NCI-H1436 treated with DMSO at 0.1 percent for 48 hours (cell line): ENCODE measurements around the gene CHKB.

Source experiments
- DNase-seq: peaks from one replicate; lab custom pipeline; 2025; lab: John Stamatoyannopoulos, UW

CHKB gene

DNA sequence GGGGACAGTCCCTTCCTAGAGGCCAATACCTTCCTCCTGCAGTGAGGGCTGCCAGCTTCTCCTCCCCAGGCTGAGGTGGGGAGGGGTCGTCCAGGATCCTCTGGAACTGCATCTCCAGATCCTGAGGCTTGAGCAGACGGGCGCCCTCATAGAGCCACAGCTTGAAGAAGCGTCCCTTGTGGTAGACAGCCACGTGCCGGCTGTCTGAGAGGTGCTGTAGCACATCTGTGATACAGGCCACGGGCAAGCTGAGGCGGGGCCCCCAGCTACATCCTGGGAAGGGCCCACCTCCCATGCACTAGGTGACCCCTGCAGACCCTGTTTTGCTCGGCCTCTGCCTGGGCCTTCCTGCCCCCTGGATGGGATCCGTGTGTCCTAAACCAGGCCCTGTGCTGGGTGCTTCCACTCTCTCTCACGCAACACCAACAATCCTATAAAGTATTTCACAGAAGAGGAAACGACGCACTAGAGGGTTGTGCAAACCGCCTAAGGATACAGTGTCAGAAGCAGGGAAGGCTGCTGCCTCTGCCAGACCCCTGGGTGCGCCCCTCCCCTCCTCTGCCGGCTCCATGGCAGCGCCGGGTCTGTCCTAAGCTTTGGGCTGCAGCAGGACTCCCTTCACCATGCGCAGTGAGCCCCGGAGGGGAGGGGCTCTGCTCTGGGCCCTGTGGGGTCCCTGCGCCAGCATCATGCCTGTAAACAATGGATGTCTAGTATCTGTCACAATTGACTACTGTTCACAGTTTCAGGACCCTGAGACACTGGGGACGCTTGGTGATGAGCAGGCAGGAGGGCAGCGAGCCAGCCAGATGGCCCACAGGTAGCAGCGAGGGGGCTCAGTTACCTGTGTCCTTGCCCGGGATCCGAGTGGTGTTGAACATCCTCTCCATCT lies 8.9 kb downstream of the CHKB start:
- no peak for DNase-seq

DNA sequence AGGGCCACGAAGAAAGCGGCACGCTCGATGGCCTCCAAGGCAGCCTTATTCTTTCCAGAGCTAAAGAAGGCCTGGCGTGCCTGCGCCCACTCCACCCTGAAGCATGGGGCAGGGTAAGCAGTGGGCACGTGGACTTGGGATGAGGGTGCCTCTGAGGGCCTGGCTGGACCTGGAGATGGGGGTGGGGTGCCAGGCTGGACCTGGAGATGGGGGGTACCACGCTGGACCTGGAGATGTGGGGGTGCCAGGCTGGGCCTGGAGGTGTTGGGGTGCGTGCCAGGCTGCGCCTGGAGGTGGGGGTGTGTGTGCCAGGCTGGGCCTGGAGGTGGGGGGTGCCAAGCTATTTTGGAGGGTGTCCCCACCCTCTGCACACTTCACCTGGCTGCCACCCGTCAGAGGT lies 9.7 kb downstream of the CHKB start:
- DNase-seq: no peak

DNA sequence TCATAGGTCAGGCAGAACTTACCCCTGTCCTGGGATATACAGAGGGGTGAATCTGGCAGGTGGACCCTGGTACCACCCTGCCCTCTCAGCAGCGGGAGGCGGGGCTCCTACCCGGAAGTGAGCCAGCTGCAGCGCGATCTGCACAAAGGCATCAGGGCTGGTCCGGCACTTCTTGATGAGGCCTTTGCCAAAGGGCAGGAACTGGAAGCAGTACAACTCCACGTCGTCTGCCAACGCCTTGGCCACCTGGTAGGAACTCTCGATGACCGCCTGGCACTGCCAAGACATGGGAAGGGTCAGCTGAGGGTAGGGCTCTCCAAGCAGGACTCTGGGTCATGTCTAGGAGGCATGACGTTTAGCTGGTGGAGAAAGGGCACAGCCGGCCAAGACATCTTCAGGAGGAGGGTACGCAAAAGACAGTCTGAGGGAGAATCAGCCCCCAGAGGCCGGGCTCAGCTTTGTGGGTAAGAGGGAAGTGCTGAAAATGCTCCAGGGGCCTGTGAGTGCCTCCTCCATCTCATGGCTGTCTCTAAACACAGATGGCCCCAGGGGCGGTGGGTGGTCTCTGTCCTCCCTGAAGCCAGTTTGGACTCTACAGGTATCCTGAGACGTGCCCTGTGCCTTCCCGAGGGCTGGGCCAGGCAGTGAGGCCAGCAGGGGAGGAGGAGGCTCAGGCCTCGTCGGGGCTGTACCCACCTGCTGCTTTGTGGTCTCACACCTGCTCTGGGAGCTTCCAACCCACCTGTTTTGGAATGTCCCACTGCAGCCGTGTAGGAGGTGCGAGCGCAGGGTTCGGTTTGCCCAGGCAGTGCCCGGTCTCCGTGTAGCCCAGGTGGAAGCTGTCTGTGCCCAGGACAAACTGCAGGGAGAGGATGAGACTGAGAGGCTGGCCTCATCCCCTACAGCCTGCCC lies 11.1 kb downstream of the CHKB start:
- DNase-seq: no peak

DNA sequence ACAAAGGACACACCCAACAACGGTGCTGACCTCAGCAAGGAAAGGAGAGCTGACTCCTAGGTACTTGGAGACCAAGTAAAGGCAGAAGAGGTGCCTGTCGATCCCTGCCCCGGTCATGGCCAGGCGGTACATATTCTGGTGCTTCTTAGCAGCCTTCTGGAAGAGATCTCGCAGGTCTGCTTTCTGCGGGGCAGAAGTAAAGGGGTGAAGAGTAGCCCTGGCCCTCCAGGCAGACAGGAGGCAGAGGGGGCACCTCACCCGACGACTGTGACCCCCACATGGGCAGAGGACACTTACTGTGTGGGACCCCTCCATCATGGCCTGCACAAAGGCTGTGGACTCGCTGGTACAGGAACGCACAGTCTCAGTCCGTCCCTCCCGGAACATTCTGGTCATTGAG lies 11.8 kb downstream of the CHKB start:
- DNase-seq: no peak

DNA sequence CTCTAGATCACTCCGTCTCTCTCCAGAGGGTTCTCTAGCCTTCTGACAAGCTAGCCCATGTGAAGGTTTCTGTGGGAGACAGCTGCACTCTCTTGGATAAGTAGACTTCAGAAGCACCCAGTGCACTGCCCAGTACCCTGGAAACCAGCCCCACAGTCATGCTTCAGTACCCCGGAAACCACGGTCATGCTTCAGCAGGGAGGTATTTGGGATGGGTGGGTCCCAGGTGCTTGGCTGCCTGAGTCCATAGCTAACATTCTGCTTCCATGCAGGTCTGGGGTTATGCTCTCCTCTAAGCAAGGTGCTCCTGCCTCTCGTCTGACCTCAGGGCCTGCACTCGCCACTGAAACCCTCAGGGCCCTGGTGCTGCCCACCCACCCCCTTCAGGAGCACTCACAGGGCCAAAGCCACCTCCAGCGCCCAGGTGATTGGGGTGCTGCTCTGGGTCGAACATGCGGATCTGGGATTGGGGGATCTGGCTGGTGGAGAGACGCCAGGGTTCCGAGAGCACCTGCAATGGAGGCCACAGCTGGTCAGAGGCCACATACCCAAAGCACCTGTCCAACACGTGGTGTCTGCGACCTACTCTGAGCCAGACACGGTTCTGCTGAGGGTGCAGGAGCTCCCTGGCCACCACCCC lies 12.6 kb downstream of the CHKB start:
- no peak for DNase-seq

DNA sequence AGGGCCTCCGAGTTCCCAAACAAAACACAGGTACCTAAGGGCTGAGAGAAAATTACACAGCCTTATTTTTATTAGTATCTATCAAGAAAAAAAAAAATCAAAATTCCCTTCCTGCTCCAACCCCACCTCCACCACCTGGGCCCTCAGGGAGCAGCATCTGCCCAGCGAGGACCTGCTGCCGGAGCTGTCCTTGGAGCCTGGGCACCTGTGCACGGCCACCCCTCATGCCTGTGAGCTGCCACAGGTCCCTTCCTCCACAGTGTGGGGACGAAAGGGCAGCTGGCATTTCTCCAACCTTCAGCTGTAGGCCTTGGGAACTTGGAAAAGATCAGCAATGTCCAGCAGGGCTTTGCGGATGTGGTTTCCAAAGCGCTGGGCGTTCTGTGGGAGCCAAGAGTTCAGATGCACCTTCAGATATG lies 13.6 kb downstream of the CHKB start:
- DNase-seq: no peak

DNA sequence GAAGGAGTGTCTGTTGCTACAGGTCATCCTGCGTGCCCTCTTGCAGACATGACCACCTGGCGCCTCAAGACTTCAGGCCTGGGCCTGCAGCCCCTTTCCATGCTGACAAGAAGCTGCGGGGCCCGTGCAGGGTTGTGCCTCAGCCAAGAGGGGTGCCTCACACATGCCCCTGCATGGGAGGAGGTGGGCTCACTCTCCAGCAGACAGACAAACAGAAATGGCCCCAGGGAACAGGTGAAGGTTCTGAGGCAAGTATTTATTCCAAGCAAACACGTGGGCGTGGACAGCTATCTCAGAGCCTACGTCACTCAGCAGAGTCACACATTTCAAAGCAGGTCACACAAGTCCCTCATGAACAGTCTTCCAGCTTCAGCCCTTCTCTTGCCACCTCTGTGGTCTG lies 14.0 kb downstream of the CHKB start:
- no peak for DNase-seq

DNA sequence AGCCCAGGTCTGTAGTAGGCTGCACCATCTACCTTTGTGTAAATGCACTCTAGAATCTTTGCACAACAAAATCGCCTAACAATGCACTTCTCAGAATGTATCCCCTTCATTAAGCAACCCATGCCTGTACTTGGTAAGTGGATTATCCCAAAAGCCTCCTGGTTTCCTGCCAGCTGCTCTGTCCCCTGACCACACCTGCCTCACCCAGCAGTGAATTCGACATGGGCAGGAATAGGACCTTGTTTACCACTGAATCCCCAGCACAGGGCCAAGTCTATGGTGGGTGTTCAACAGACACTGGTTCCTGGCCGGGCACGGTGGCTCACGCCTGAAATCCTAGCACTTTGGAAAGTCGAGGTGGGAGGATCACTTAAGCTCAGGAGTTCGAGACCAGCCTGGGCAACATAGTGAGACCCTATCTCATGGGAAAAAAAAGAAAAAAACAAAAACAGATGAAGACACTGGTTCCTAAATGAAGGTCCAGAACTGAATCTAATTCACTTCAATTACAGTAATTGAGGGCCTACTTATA lies 14.9 kb downstream of the CHKB start:
- DNase-seq: no peak

DNA sequence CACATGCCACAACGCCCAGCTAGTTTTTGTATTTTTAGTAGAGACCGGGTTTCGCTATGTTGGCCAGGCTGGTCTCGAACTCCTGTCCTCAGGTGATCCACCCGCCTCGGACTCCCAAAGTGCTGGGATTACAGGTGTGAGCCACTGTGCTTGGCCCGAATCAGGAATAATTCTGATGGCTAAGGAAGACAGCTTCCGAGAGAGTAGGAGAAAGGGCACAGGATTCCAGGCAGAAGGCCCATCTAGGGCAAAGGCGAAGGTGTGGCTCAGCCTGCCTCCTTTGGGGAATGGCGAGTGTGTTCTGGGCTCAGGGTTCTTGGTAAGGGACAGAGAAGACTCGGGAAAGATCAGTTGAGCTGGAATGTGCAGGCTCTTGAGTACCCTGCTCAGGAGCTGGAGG lies 18.4 kb downstream of the CHKB start:
- DNase-seq: no peak

DNA sequence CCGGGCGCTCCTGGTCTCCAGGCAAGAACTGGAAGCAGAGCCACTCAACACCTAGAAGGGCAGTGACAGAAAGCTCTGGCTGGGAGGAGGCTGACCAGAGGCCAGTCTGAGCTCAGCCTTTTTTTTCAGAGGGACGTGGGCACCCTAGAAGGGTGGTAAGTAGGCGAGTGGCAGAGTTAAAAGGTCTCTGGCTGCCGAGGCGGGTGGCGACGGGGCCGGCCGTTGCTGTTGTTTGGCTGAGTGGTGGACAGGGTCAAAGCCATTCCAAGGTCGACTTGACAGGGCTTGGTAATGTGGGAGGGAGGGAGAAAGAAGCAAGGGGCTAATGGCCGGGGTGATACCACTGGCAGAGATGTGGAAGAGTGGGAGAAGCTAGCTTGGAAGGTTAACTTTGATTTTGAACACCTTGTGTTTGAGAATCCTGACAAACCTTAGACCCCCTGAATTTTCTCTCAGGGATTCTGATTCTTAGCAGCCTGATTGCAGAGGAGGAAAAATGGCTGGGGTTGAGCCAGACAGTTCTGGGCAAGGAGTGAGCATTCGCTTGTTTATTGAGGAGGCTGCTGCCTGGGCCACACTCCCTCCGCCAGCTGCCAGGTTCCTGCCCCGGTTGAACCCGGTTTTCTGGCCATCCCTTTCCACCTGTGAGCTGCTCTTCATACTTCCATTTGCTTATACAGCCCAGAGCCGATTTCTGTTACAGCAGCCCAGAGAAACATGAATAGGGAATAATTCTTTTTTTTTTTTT lies 19.1 kb downstream of the CHKB start:
- no peak for DNase-seq

DNA sequence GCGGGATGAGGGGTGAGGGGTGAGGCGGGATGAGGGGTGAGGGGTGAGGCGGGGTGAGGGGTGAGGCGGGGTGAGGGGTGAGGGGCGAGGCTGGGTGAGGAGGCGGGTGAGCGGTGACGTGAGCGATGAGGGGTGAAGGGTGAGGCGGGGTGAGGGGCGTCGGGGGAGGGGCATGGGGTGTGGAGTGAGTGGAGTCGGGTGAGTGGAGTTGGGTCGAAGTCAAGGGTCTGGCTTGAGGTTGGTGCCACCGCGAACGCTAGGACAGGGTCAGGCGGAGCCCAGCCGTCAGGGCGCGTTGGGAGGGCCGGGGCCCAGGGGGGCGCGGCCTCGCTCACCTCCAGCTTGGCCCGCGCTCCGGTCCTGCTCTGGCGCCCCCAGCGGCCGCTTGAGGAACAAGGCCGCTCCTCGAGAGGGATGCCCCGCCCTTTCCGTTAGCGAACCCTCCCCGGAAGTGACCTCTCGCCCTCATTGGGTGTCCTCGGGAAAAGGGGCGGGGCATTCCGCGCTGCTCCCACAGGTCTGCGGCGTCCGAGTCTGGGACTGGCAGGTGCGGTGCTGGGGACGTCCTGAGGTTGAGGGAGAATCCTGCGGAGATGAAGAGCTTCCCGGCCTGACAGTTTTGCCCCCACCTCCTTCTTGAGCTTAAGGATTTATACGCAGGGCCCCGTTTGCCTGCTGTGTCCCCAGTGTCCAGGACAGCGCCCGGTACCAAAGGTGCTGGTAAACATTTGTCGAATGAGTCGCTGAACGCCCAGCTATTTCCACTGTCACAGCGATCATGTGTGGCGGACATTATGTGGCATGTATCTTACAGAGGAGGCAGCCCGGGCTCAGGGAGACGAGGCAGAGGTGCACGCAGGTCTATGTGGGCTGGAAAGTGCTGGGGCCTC lies 19.9 kb downstream of the CHKB start, which contains the start of gene SYCE3:
Gene SYCE3, minus strand, starts transcription at position 397 of the 890 bp plus-strand sequence. CDS start 6,514 bp downstream, outside the sequence.
- DNase-seq: peak; percentile 77

DNA sequence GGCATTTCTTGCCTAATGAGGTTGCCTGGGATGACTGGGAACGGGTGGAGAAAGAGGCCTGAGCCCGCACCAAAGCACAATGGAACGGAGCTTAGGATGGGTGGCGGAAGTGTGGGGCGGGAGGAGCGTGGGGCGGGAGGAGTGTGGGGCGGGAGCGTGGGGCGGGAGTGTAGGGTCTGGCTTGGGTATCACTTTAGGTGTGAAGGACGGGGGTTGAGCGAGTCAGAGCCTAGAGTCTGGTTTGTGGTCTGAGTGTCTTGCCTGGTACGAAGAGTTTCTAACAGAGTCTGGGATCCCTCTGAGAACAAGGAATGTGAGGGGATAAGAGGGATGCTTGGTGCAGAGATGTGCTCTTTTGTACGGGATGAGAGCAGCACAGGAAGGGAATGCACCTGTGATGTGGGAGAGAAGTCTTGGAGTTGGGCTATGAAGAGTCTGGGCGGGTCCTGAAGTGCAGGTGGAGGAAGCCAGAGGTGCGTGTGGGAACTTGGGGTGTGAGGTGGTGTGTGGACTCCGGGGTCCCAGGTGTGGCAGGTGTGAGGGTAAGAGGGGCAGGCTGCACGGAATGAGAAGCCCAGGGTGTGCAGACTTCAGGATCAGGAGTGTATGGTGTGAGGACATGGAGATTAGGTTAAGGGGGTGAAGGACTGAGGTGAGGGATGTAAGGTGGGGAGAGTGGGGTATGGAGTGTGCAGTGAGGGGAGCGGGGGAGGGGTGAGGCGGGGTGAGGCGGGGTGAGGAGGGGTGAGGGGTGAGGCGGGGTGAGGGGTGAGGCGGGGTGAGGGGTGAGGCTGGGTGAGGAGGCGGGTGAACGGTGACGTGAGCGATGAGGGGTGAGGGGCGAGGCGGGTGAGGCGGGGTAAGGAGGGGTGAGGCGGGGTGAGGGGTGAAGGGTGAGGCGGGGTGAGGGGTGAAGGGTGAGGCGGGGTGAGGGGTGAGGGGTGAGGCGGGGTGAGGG lies 21.0 kb downstream of the CHKB start:
- no peak for DNase-seq

DNA sequence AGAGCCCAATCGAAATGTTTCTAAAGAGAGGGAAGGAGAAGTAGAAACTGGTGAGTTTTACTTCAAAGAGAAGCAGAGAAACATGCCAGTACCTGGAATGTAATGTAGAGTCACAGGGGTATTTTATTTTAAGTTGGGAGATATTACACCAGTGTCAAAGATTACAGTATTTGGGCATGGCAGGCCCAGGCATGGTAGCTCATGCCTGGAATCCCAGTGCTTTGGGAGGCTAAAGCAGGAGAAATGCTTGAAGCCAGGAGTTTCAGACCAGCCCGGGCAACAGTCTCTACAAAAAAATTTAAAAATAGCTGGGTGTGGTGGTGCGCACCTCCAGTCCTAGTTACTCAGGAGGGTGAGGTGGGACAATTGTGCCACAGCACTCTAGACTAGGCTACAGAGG lies 22.6 kb downstream of the CHKB start:
- DNase-seq: no peak

DNA sequence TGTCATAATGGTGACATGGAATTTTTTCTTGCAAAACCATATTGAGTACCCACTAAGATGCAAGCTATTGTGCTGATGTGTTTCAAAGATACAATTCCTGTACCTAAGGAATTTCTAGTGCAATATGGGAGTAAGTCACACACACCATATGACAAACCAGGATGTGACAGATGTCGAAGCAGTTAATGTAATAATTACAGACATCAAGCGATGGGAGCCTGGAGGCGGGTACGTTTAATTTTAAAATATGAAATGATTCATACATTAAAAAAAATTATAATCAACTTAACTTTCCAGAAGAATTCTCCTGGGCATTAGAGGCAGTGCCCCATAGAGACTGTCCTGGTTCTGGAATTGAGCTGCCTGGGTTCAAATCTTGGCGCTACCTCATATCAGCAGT lies 25.9 kb downstream of the CHKB start:
- DNase-seq: no peak

DNA sequence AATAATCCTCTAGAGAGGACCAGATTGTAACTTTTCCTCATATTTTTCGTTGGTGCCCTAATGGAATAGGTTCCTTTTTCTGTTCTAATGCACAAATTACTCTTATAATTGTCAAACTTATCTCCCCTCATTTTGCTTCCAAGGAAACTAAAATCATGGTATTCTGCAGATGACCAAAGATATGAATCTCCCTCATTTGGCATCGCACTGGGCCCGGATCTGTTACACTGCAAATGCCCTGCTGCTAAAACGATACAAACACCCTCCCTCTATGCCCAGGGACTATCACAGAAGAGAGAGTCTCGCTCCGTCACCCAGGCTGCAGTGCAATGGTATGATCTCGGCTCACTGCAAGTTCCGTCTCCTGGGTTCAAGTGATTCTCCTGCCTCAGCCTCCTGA lies 29.3 kb downstream of the CHKB start:
- no peak for DNase-seq

DNA sequence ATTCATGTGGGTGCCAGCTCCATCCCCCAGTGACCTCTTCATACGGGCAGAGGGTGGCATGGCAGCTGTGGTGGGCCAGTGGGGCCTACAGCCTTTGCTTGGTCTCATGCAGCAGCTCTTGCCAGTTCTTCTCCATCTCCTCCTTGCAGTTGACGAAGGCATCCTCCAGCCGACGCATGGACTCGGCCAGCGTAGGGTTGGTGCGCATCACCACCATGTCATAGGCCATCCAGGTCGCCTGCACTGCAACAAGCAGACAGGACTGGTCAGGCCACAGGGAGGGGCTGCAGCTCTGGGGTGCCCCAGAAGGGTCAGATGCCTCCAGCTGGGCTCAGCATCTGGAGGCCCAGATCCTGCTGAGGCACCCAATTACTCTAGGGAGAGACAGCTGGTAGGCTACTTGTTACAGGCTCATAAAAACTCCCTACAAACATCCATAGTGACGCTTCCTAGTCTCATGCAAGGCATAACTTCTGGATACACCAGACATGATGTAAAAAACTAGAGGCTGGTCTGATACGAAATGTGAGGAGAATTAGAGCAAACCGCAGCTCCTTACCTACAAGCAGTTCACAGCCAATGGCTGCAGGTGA lies 31.4 kb downstream of the CHKB start:
- no peak for DNase-seq

DNA sequence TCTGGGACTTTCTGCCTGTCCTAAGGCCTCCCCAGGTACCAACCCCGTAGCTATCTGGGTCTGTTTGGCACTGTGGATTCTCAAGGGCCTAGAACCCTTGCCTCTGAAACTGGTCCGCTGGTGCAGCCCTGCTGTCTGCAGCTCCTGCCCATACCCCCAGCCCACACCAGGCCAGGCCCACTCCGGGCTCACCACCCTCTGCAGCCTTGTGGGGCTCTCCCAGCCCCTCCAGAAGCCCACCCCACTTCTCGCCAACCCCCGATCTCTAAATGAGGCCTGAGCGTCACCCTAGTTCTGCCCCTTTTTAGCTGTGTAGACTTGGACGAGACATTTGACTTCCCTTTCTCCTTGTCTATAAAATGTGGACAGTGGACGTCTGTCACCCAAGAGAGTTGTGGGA lies 32.3 kb downstream of the CHKB start:
- no peak for DNase-seq

DNA sequence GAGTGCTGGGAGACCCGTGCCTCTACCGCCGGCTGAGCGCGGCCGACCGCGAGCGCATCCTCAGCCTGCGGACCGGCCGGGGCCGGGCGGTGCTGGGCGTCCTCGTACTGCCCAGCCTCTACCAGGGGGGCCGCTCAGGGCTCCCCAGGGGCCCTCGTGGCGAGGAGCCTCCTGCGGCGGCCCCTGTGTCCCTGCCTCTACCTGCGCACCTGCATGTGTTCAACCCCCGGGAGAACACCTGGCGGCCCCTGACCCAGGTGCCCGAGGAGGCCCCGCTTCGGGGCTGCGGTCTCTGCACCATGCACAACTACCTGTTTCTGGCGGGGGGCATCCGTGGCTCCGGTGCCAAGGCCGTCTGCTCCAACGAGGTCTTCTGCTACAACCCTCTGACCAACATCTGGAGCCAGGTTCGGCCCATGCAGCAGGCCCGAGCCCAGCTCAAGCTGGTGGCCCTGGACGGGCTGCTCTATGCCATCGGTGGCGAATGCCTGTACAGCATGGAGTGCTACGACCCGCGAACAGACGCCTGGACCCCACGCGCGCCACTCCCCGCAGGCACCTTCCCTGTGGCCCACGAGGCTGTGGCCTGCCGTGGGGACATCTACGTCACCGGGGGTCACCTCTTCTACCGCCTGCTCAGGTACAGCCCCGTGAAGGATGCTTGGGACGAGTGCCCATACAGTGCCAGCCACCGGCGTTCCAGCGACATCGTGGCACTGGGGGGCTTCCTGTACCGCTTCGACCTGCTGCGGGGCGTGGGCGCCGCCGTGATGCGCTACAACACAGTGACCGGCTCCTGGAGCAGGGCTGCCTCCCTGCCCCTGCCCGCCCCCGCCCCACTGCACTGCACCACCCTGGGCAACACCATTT lies 33.5 kb downstream of the CHKB start:
- no peak for DNase-seq
